ENCODE measurements around the gene FBXO42. TPM values are rescaled to one million over a fixed set of nuclear protein-coding genes. Genes with fewer than 3 reads are reported as not detected.

FBXO42 gene
- total RNA-seq, 1 donor from 2014 or later: 18.8 TPM

DNA sequence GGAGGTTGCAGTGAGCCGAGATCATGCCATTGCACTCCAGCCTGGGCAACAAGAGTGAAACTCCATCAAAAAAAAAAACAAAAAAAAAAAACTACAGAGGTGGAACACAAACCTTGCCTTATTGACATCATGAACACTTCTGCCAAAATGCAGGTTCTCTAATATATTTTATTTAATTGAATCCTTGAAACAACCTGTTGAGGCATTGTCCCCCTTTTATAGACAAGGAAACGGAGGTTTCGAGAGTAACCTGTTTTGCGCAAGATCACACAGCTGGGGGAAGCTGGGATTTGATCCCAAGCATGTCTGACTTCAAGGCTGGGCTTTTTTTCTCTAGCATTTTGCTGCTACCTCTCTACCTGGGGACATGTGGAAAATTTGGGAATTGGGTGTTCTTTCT is 17.5 kb upstream of the FBXO42 start:
- TF ChIP-seq EZH2 (IDR thresholded peaks at IDR 0.05) (no peak), EZH2phosphoT487 (IDR thresholded peaks at IDR 0.05) (no peak)
- TF ChIP-seq, protein P1, sequence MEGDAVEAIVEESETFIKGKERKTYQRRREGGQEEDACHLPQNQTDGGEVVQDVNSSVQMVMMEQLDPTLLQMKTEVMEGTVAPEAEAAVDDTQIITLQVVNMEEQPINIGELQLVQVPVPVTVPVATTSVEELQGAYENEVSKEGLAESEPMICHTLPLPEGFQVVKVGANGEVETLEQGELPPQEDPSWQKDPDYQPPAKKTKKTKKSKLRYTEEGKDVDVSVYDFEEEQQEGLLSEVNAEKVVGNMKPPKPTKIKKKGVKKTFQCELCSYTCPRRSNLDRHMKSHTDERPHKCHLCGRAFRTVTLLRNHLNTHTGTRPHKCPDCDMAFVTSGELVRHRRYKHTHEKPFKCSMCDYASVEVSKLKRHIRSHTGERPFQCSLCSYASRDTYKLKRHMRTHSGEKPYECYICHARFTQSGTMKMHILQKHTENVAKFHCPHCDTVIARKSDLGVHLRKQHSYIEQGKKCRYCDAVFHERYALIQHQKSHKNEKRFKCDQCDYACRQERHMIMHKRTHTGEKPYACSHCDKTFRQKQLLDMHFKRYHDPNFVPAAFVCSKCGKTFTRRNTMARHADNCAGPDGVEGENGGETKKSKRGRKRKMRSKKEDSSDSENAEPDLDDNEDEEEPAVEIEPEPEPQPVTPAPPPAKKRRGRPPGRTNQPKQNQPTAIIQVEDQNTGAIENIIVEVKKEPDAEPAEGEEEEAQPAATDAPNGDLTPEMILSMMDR (IDR thresholded peaks at IDR 0.05): no peak
- no peak for DNase-seq (ENCODE audit: low spot score)
- Histone ChIP-seq H3K27ac (no peak overlapping the region), H3K4me1 (peaks cover 21% of the 10 kb centered on the region), H3K9me3 (ENCODE audit: low read depth) (no peaks in the 10 kb centered on the region), H3K4me2 (no peak overlapping the region), H3K4me3 (no peak overlapping the region), H4K20me1 (ENCODE audit: low read depth) (peaks cover 72% of the 10 kb centered on the region), H3F3A (ENCODE audit: low read depth) (peaks cover 10% of the 10 kb centered on the region), H2AFZ (replicated peaks) (no peak overlapping the region), H3K27me3 (peaks cover 7% of the 10 kb centered on the region), H3K79me2 (ENCODE audit: low read depth) (peaks cover 76% of the 10 kb centered on the region), H3K36me3 (no peaks in the 10 kb centered on the region), H3K9ac (no peak overlapping the region)
- Mint-ChIP-seq H3K4me1 (peaks cover 43% of the 10 kb centered on the region), H3K36me3 (peaks cover 12% of the 10 kb centered on the region), H3K27me3 (ENCODE audit: insufficient read depth, low read depth) (peaks cover 6% of the 10 kb centered on the region), H3K27ac (no peak overlapping the region), H3K9me3 (no peaks in the 10 kb centered on the region), H3K4me3 (no peak overlapping the region)

DNA sequence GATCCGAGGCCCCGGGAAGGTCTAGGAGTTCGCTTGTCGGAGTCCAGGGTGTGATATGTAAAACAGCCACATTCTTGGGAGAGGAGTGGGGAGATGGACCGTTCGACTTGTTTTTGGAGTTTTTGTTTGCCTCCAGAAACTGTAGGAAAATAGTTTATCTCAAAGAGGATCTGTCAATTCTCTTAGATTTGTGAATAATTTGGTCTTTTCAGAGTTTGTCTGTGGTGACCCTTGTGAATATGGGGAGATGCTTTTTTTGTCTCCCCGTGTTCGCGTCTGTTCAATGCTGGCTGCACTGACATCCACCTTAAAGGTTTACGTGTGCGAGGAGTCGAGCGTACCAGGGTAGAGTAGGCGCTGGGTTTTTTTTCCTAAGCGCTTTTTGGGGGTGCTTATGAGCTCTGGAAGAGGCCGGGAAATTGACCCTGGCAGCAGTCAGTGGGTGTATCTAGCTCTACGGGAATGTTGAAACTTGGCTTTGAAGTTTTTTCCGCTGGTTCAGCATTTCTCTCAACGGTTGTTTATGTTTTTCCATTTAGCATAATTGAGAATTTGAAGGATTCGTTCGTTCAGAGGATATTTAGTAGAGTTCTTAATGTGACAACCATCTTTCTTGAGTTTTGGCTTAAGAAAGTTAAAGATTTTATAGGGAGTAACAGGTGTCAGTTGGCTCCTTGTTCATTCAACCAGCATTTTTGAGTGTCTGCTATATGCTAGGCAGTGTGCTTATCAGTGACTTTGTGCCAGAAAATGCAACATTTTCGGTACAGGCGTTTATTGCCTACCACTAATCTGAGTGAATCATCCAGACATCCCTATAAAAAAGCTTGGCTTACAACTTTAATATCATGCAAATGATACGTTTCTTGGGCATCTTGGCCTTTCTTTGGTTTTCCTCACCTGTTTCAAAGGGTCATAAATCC is 15.9 kb upstream of the FBXO42 start:
- Histone ChIP-seq H4K20me1 (ENCODE audit: low read depth) (peaks cover 56% of the 10 kb centered on the region), H2AFZ (replicated peaks) (no peak overlapping the region), H3K27ac (no peak overlapping the region), H3K36me3 (no peaks in the 10 kb centered on the region), H3K27me3 (peaks cover 14% of the 10 kb centered on the region), H3K4me1 (peaks cover 12% of the 10 kb centered on the region), H3F3A (ENCODE audit: low read depth) (no peaks in the 10 kb centered on the region), H3K4me2 (peak overlapping the region; percentile 75), H3K79me2 (ENCODE audit: low read depth) (peaks cover 60% of the 10 kb centered on the region), H3K4me3 (peak overlapping the region; percentile 97), H3K9me3 (ENCODE audit: low read depth) (no peaks in the 10 kb centered on the region), H3K9ac (peak overlapping the region; percentile 76)
- Mint-ChIP-seq H3K4me3 (peak overlapping the region; percentile 98), H3K27ac (peak overlapping the region; percentile 97), H3K36me3 (peaks cover 6% of the 10 kb centered on the region), H3K4me1 (peaks cover 34% of the 10 kb centered on the region), H3K27me3 (ENCODE audit: insufficient read depth, low read depth) (peaks cover 6% of the 10 kb centered on the region), H3K9me3 (no peaks in the 10 kb centered on the region)
- TF ChIP-seq, protein P1 (IDR thresholded peaks at IDR 0.05): no peak
- TF ChIP-seq EZH2 (IDR thresholded peaks at IDR 0.05) (no peak), EZH2phosphoT487 (IDR thresholded peaks at IDR 0.05) (no peak)
- DNase-seq (ENCODE audit: low spot score): peak; percentile 74

DNA sequence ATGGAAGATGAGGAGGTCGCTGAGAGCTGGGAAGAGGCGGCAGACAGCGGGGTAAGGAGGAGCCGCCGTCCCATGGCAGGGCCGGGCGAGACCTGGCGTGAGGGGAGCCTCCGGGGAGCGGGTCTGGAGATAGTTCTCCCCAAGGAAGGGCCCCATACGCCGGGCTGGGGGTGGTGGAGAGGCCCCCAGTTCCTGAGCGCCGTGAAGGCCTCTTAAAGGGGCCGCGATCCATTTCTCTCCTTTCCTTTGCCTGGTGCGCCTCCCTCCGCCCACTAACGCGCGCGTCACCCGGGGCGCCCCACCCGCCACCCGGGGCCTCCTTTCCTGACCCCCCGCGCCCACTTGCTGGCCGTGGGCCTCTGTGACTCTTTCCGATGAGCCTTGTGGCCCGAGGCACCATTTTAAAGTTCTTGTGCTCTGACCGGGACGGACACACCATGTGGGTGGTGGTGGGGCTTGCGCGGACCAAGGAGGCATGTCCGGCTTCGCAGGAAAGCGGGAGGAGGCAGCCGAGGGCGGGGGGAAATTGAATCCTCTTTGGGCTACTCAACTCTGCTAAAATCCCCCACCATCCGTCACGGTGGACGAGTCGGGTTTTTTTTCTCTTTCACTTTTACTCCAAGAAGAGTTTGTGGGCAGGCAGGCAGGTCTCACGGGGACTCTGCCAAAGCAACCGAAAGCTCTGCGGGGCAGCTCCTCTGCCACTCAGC is 15.1 kb upstream of the FBXO42 start:
- DNase-seq (ENCODE audit: low spot score): peak; percentile 82
- H3K9ac ChIP-seq: peak overlapping the region; percentile 76
- H3F3A ChIP-seq (ENCODE audit: low read depth): no peaks in the 10 kb centered on the region
- H3K27me3 ChIP-seq: peaks cover 14% of the 10 kb centered on the region
- peaks cover 31% of the 10 kb centered on the region for H3K4me1 Mint-ChIP-seq
- H3K27ac ChIP-seq: peak overlapping the region; percentile 88
- H2AFZ ChIP-seq (replicated peaks): peak overlapping the region; percentile 69
- peaks cover 52% of the 10 kb centered on the region for H3K79me2 ChIP-seq (ENCODE audit: low read depth)
- H3K9me3 ChIP-seq (ENCODE audit: low read depth): no peaks in the 10 kb centered on the region
- peaks cover 8% of the 10 kb centered on the region for H3K27me3 Mint-ChIP-seq (ENCODE audit: insufficient read depth, low read depth)
- H4K20me1 ChIP-seq (ENCODE audit: low read depth): peaks cover 48% of the 10 kb centered on the region
- H3K36me3 ChIP-seq: no peaks in the 10 kb centered on the region
- H3K4me1 ChIP-seq: peaks cover 12% of the 10 kb centered on the region
- peaks cover under 1% of the 10 kb centered on the region for H3K36me3 Mint-ChIP-seq
- peak overlapping the region; percentile 75 for H3K4me2 ChIP-seq
- peak overlapping the region; percentile 98 for H3K4me3 Mint-ChIP-seq
- H3K27ac Mint-ChIP-seq: peak overlapping the region; percentile 97
- peak overlapping the region; percentile 97 for H3K4me3 ChIP-seq
- no peaks in the 10 kb centered on the region for H3K9me3 Mint-ChIP-seq
- TF ChIP-seq, protein P1 (IDR thresholded peaks at IDR 0.05): peak; percentile 14
- TF ChIP-seq EZH2phosphoT487 (IDR thresholded peaks at IDR 0.05): no peak
